HepG2 (cell line): ENCODE measurements around the gene PHACTR3. TPM values are rescaled to one million over a fixed set of nuclear protein-coding genes. Genes with fewer than 3 reads are reported as not detected.

ENCODE experiments used
- ATAC-seq: fragments of 200-7000 bp; cut with Tn5 transposase; 3 replicates; pipeline ENCODE4 v1.9.1; 2020; ENCODE audit warnings: mild to moderate bottlenecking, moderate library complexity
- BruUV-seq: library from RNA; stranded (reverse); fragments of 400-500 nt; replicated peaks from 2 replicates; lab custom pipeline; 2021; lab: Mats Ljungman, UMichigan
- CTCF ChIA-PET: fragments of 300-600 bp; formaldehyde crosslinking; extraction: SDS; loops from one replicate; lab custom pipeline; 2021; ENCODE audit warnings: low total read pairs, inconsistent platforms, low intra/inter-chr PET ratio; lab: Yijun Ruan, JAX
- POLR2A ChIA-PET: fragments of 350-600 bp; sonication (Branson Sonifier 250); formaldehyde crosslinking; loops from one replicate; lab custom pipeline; 2020; ENCODE audit warnings: antibody characterized with exemption, inconsistent platforms; lab: Yijun Ruan, JAX
- DNase-seq: peaks from one replicate; pipeline ENCODE4 v3.0.0-alpha.2; 2015; ENCODE audit warnings: low spot score
- FAIRE-seq: peaks from 3 replicates; lab custom pipeline; 2011; peaks lifted over from hg19 to GRCh38; lab: Jason Lieb, UNC
- H2AFZ ChIP-seq: one replicate; pipeline ENCODE4 v1.6.1; 2011; ENCODE audit warnings: low read length, inconsistent platforms
- H3K27ac ChIP-seq: fragments of 300-600 bp; 3 replicates; pipeline ENCODE4 v1.8.0; 2011; ENCODE audit warnings: mixed run types, mild to moderate bottlenecking, mixed read lengths, low read length, inconsistent platforms; ENCODE audit not compliant: insufficient read depth; ENCODE audit errors: extremely low read length
- H3K27me3 ChIP-seq, 2 experiments: fragments of 200-600 bp in 1 of 2; 2 replicates in 1 of 2; 3 replicates in 1 of 2; pipeline versions ENCODE4 v1.6.0 to v1.8.0; 2011; ENCODE audit warnings: low read length in 2 of 2, mild to moderate bottlenecking in 2 of 2, moderate library complexity in 2 of 2, inconsistent platforms in 1 of 2; ENCODE audit not compliant: insufficient read depth in 2 of 2, control insufficient read depth in 1 of 2
- H3K36me3 ChIP-seq, 2 experiments: fragments of 200-600 bp in 1 of 2; replicated peaks in 1 of 2; 2 replicates in 1 of 2; 3 replicates in 1 of 2; pipeline versions ENCODE4 v1.5.1 to v1.8.0; 2011; ENCODE audit warnings: low read length in 2 of 2, inconsistent platforms in 1 of 2; ENCODE audit not compliant: insufficient read depth in 2 of 2, control insufficient read depth in 1 of 2
- H3K4me1 ChIP-seq: 2 replicates; pipeline ENCODE4 v1.5.1; 2012; ENCODE audit warnings: low read length, inconsistent platforms; ENCODE audit not compliant: insufficient read depth
- H3K4me2 ChIP-seq: 2 replicates; pipeline ENCODE4 v1.6.0; 2011; ENCODE audit warnings: low read depth, low read length, inconsistent platforms
- H3K4me3 ChIP-seq, 3 experiments: fragments of 200-600 bp in 1 of 3; sonication (generic), shearing (Covaris generic) in 1 of 3; replicated peaks in 1 of 3; 2 replicates each; pipeline ENCODE4 v1.5.1; 2011 to 2016; ENCODE audit warnings: low read length in 3 of 3, inconsistent platforms in 2 of 3, low read depth in 2 of 3, mild to moderate bottlenecking in 2 of 3, control low read depth in 1 of 3, mixed read lengths in 1 of 3; ENCODE audit not compliant: insufficient read depth in 1 of 3
- H3K79me2 ChIP-seq: one replicate; pipeline ENCODE4 v1.6.1; 2011; ENCODE audit warnings: low read length, inconsistent platforms; ENCODE audit not compliant: insufficient read depth
- H3K9ac ChIP-seq: 2 replicates; pipeline ENCODE4 v1.6.0; 2011; ENCODE audit warnings: mild to moderate bottlenecking, low read depth, low read length, inconsistent platforms; ENCODE audit not compliant: insufficient read depth
- H3K9me3 ChIP-seq: 2 replicates; pipeline ENCODE4 v1.5.1; 2012; ENCODE audit warnings: mild to moderate bottlenecking, low read length
- H4K20me1 ChIP-seq: 2 replicates; pipeline ENCODE4 v1.6.0; 2011; ENCODE audit warnings: inconsistent platforms, mild to moderate bottlenecking, low read length, moderate library complexity; ENCODE audit not compliant: insufficient read depth
- AKAP8 ChIP-seq: sonication (generic); formaldehyde crosslinking; IDR thresholded peaks from 2 replicates; pipeline ENCODE4 v1.5.1; 2020; ENCODE audit warnings: mild to moderate bottlenecking, missing genetic modification reagents
- ATF6 ChIP-seq: sonication (generic); formaldehyde crosslinking; conservative IDR thresholded peaks from 2 replicates; pipeline ENCODE4 v1.4.0; 2020; ENCODE audit warnings: missing genetic modification reagents
- GLMP ChIP-seq: sonication (generic); formaldehyde crosslinking; IDR thresholded peaks from 2 replicates; pipeline ENCODE4 v1.9.0; 2021; ENCODE audit warnings: missing genetic modification reagents, mild to moderate bottlenecking, borderline replicate concordance
- HNRNPL ChIP-seq: fragments of 200-400 bp; formaldehyde crosslinking; IDR thresholded peaks from 2 replicates; pipeline ENCODE4 v1.6.1; 2017; ENCODE audit warnings: mild to moderate bottlenecking, low read depth, low read length
- SP1 ChIP-seq, 2 experiments: fragments of 450-650 bp in 1 of 2; sonication (generic) in 1 of 2; formaldehyde crosslinking in 1 of 2; IDR thresholded peaks; 2 replicates each; pipeline versions ENCODE4 v1.4.0 to v1.6.1; 2016 to 2020; ENCODE audit warnings: missing genetic modification reagents in 1 of 2
- SYNCRIP ChIP-seq: fragments of 200-400 bp; formaldehyde crosslinking; IDR thresholded peaks from 2 replicates; pipeline ENCODE4 v1.6.1; 2018; ENCODE audit warnings: mild to moderate bottlenecking, low read depth, low read length; ENCODE audit not compliant: insufficient read depth
- TCF7 ChIP-seq: sonication (generic); IDR thresholded peaks from 2 replicates; pipeline ENCODE4 v1.6.1; 2016; ENCODE audit warnings: antibody characterized with exemption, low read depth
- ZBTB4 ChIP-seq: sonication (generic); formaldehyde crosslinking; IDR thresholded peaks from 2 replicates; pipeline ENCODE4 v1.4.0; 2020; ENCODE audit warnings: missing genetic modification reagents, mild to moderate bottlenecking, borderline replicate concordance
- ZFP41 ChIP-seq: sonication (generic); formaldehyde crosslinking; IDR thresholded peaks from 2 replicates; pipeline ENCODE4 v1.4.0; 2020; ENCODE audit warnings: mild to moderate bottlenecking, missing genetic modification reagents, borderline replicate concordance
- ZFX ChIP-seq: sonication (generic); formaldehyde crosslinking; IDR thresholded peaks from 2 replicates; pipeline ENCODE4 v1.4.0; 2020; ENCODE audit warnings: mild to moderate bottlenecking, low read depth, missing genetic modification reagents, moderate library complexity
- ZNF101 ChIP-seq: sonication (generic); formaldehyde crosslinking; IDR thresholded peaks from 2 replicates; pipeline ENCODE4 v1.4.0; 2020; ENCODE audit warnings: mild to moderate bottlenecking, low read depth, missing genetic modification reagents, borderline replicate concordance
- ZNF12 ChIP-seq: sonication (generic); formaldehyde crosslinking; IDR thresholded peaks from 2 replicates; pipeline ENCODE4 v1.5.0; 2020; ENCODE audit warnings: missing genetic modification reagents
- ZNF431 ChIP-seq: sonication (generic); formaldehyde crosslinking; IDR thresholded peaks from 2 replicates; pipeline ENCODE4 v1.9.0; 2022; ENCODE audit warnings: missing genetic modification reagents, low read depth, mild to moderate bottlenecking, borderline replicate concordance
- ZNF720 ChIP-seq: sonication (generic); formaldehyde crosslinking; IDR thresholded peaks from 2 replicates; pipeline ENCODE4 v1.4.0; 2020; ENCODE audit warnings: missing genetic modification reagents
- ZNF781 ChIP-seq: sonication (generic); formaldehyde crosslinking; IDR thresholded peaks from 2 replicates; pipeline ENCODE4 v1.5.1; 2020; ENCODE audit warnings: borderline replicate concordance, mild to moderate bottlenecking, missing genetic modification reagents; ENCODE audit errors: not compliant biosample characterization
- ZNF792 ChIP-seq: IDR thresholded peaks from 2 replicates; pipeline ENCODE4 v1.6.1; 2016
- WGBS: methylation state at CpG from one replicate; pipeline ENCODE4 v1.1.6; 2017; ENCODE audit warnings: low lambda C conversion rate; 5-methylcytosine and 5-hydroxymethylcytosine counted together
- in situ Hi-C: cut with HindIII; loops from 2 replicates; pipeline ENCODE4 v1.10.0; 2017; ENCODE audit warnings: low pct_unique_long_range_greater_than_20kb; ENCODE audit not compliant: extremely low pct_ligation_motif_present
- intact Hi-C: fragments of 100-400 bp; cut with micrococcal nuclease; formaldehyde crosslinking; loops from one replicate; pipeline ENCODE4 v1.10.0; 2022; ENCODE audit not compliant: unreplicated experiment
- polyA plus RNA-seq, 8 experiments: library from polyadenylated mRNA; depleted of rRNA in 3 of 8; stranded (reverse) in 7 of 8; unstranded in 1 of 8; fragments of >200 nt; fragmentation: Illumina TruSeq in 4 of 8; extraction: Trizol in 4 of 8; gene quantifications; 2 replicates each; pipeline versions ENCODE4 v1.2.1 to v1.2.3, GENCODE V29; 2011 to 2016; ENCODE audit warnings: low read depth in 4 of 8, missing spikeins in 1 of 8, mixed read lengths in 1 of 8; ENCODE audit not compliant: insufficient read depth in 1 of 8
- total RNA-seq, 5 experiments: library from RNA; depleted of rRNA; stranded (reverse); fragments of >200 nt; fragmentation: Illumina TruSeq; extraction: Trizol; gene quantifications; 2 replicates each; pipeline ENCODE4 v1.2.3, GENCODE V29; 2016; ENCODE audit warnings: low read depth in 1 of 5

Gene PHACTR3
- total and polyA plus RNA-seq, 2 of the 13 experiments (the other 11 are each of a cell fraction or from before 2014, with no cell fraction given), result not detected

GRCh38 chr20:59837623-59838394 is 233.5 kb downstream of the PHACTR3 start:
- BruUV-seq, result no TSS peak
- POLR2A ChIA-PET, result no interaction called here

More at GRCh38 chr20:59837623-59838394, 233.5 kb downstream of the PHACTR3 start:
- no peaks in the 10 kb centered on the region for H3K36me3 ChIP-seq
- peaks cover 7 to 26% of the 10 kb centered on the region in 2 experiments; a peak in 3 of 5 replicates for H3K27me3 ChIP-seq
- no peak overlapping the region for H3K27ac ChIP-seq
- ATAC-seq (no peak), DNase-seq (no peak), FAIRE-seq (no peak)
- H2AFZ ChIP-seq, result no peak overlapping the region
- H3K9me3 ChIP-seq, result no peaks in the 10 kb centered on the region
- in situ Hi-C loops, result no loop called here
- H4K20me1 ChIP-seq, result no peaks in the 10 kb centered on the region
- no peaks in the 10 kb centered on the region for H3K79me2 ChIP-seq
- H3K9ac ChIP-seq, result no peak overlapping the region
- no peak overlapping the region for H3K4me3 ChIP-seq
- 5% methylated on average over 4 of the region's 4 CpGs for whole genome bisulfite sequencing
- H3K4me2 ChIP-seq, result no peak overlapping the region
- TF ChIP-seq GLMP (CRISPR knock-in tag) (no peak), SYNCRIP (no peak), ZNF792 (CRISPR knock-in tag) (no peak), ZNF12 (CRISPR knock-in tag) (no peak), AKAP8 (CRISPR knock-in tag) (no peak), SP1 (IDR thresholded peaks at IDR 0.05) (no peak), SP1 (CRISPR knock-in tag; IDR thresholded peaks at IDR 0.05) (no peak), ZFX (CRISPR knock-in tag) (no peak), ZNF431 (CRISPR knock-in tag) (no peak), ZNF781 (CRISPR knock-in tag) (no peak), TCF7 (no peak), ATF6 (no peak), ZNF101 (CRISPR knock-in tag) (no peak), HNRNPL (no peak), ZFP41 (CRISPR knock-in tag) (no peak), ZNF720 (no peak), ZBTB4 (CRISPR knock-in tag) (no peak)
- CTCF ChIA-PET, result no interaction called here
- H3K4me1 ChIP-seq, result no peaks in the 10 kb centered on the region
- intact Hi-C loops, result no loop called here
